Measurements from ENCODE around the gene PTH1R.

PTH1R gene

GRCh38 chr3:46849686-46850467, 27.6 kb upstream of the PTH1R start:
- DNase-seq (ENCODE audit: low read depth, low spot score), result no peak

- no peak for DNase-seq (ENCODE audit: low read depth, low spot score)
Observed at GRCh38 chr3:46850468-46850779, 27.1 kb upstream of the PTH1R start.

GRCh38 chr3:46851364-46852333, 25.9 kb upstream of the PTH1R start:
- DNase-seq (ENCODE audit: low read depth, low spot score), result no peak

GRCh38 chr3:46852334-46852720, 25.2 kb upstream of the PTH1R start:
- no peak for DNase-seq (ENCODE audit: low read depth, low spot score)

GRCh38 chr3:46852839-46853355, 24.6 kb upstream of the PTH1R start:
- DNase-seq (ENCODE audit: low read depth, low spot score), result no peak

- DNase-seq (ENCODE audit: low read depth, low spot score), result no peak
Observed at GRCh38 chr3:46853441-46854415, 23.8 kb upstream of the PTH1R start.

GRCh38 chr3:46854555-46854991, 22.9 kb upstream of the PTH1R start:
- no peak for DNase-seq (ENCODE audit: low read depth, low spot score)

- no peak for DNase-seq (ENCODE audit: low read depth, low spot score)
Observed at GRCh38 chr3:46856576-46857471, 20.7 kb upstream of the PTH1R start.

GRCh38 chr3:46857485-46858341, 19.8 kb upstream of the PTH1R start:
- DNase-seq (ENCODE audit: low read depth, low spot score), result no peak

GRCh38 chr3:46858456-46858855, 19.1 kb upstream of the PTH1R start:
- no peak for DNase-seq (ENCODE audit: low read depth, low spot score)

GRCh38 chr3:46859001-46859710, 18.4 kb upstream of the PTH1R start:
- no peak for DNase-seq (ENCODE audit: low read depth, low spot score)

- no peak for DNase-seq (ENCODE audit: low read depth, low spot score)
Observed at GRCh38 chr3:46860017-46860809, 17.3 kb upstream of the PTH1R start.

GRCh38 chr3:46860810-46861604, 16.5 kb upstream of the PTH1R start:
- no peak for DNase-seq (ENCODE audit: low read depth, low spot score)

GRCh38 chr3:46861605-46862368, 15.7 kb upstream of the PTH1R start:
- DNase-seq (ENCODE audit: low read depth, low spot score), result no peak

GRCh38 chr3:46862369-46863025, 15.0 kb upstream of the PTH1R start:
- no peak for DNase-seq (ENCODE audit: low read depth, low spot score)

Data from iPS DF 19.7 (cell line).